Measurements from ENCODE around the gene TBC1D22A.

Gene TBC1D22A

DNA sequence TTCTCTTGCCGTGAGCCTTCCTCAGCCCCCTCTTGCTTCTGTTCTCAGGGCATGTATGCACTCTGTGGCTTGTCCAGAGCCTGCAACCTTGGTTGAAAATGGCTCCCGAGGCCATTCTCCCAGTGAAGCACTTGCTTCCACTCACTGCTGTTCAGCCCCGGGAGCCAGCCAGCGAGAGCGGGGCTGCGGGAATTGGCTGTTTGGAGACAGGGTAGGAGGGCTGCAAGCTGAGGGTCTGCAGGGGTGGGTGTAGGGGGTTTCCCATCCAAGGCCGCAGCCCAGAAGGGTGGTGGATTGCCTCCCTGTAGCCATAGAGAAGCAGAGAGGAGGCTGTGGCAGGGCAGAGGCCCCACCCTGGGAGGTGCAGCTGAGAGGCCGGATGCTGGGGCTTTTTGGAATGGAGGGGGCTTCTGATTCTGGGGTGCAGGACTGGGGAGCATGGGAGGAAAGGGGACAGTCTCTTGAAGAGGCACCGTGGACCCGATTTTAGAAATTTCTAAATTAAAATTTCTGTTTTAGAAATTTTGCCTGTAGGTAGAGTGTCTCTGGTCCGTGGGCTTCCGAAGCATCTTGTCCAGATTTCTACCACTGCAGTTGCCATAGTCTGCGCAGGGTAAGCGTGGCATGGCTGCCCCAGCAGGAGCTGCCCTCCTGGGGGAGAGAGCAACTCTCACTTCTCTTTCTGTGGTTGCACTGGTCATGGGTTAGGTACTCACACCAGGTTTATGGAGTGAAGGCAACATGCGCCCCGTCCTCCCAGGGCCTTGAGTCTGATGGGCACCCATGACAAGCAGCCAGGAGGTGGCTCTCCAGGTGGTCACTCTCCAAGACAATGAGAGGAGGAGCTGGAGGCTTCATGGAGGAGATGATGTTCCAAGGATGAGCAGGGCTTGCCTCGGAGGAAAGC, 100.2 kb downstream of the TBC1D22A start:
- DNase-seq = no peak

DNA sequence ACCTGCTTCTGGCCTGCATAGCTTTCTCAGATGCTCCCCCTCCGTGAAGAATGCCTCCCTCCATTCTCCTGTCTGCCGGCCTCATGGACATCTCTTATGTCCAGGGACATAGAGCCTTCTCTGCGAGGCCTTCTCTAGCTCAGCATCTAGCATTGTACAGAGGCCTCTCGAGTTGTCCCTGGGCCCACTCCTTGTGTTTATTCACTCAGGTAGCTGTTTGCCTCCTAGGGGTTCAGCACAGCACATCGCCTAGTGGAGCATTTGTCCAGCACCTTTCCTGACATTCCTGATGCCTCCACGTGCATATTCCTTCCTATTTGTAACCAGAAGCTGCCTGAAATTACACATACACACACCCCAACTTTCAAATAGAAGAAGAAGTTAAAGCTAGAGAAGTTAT, 101.3 kb downstream of the TBC1D22A start:
- no peak for DNase-seq

DNA sequence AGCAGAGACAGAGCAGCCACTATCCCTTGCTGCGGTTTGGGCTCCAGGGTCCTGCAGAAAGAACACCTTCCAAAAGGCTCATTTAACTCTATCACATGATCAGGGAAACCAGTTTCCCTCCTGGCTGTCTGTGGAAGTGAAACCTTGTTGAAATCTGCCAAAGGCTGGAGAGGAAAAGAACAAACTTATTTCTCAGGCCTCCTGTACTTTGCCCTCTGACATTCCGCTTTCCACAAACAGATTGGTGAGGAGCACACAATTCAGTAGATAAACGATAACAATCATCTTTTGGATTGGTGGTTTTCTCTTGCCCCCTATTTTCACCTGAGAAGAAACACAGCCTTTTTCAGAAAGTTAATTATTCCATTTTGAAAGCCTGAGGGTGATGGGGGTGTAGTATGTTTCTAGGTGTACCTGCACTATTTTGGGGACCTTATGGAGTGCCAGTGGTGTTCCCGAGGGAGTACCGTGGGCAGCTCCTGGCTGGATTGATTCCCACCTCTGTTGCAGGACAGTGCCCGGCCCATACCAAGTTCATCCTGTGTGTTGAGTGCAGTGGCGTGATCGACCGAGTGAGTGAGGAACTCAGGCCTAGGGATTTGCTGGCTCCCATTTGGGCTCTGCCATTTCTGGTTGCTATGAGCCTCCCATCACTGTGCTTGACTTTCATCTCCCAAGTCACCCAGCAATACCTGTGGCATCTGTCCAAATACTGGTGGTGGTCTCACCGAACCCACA, 102.0 kb downstream of the TBC1D22A start:
- no peak for DNase-seq

DNA sequence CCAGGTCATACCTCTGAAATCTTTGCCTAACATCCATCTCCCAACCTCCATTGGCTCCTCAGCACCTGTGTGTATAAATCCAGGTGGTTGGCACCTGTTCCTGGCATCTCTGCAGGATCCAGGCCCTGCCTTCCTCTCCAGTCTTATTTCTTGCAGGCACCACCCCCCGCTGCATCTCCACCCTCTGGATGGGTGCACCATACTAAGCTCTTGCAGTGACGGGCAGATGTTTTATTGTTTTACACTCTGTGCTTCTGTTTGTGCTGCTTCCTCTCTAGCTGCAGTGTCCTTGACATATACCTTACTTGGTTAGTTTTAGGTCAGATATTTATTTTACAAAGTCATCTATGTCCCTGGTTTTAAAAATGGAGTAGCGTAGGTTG, 102.6 kb downstream of the TBC1D22A start:
- DNase-seq = no peak

DNA sequence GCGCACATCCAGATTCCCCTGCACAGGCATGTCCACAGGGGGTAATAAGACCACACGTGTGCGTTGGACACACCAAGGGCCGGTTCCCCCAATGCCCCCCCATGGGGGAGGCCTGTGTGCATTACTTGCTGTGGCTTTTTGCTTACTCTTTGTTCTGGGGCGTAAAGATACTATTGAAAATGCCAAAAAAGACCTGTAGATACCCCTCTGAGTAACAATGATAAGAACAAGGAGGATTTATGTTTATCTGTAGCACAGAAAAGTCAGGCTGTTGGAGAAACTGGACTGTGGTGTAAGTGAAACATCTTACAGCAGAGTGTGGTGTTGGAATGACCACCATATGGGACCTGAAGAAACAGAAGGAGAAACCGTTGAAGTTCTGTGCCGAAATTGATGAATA, 103.2 kb downstream of the TBC1D22A start:
- DNase-seq = no peak

DNA sequence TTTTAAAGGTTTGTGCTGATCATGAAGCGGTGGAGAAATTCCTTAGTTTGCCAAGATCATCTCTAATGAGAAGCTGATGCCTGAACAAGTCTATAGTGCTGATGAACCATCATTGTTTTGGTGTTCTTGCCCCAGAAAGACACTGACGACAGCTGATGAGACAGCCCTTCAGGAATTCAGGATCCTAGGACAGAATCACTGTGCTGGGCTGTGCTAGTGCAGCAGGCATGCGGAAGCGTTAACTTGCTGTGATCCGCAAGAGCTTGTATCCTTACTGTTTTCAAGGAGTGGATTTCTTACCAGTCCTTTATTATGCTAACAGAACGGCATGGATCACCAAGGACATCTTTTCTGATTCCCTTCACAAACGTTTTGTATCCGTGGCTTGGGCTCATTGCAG, 104.1 kb downstream of the TBC1D22A start:
- DNase-seq = no peak

DNA sequence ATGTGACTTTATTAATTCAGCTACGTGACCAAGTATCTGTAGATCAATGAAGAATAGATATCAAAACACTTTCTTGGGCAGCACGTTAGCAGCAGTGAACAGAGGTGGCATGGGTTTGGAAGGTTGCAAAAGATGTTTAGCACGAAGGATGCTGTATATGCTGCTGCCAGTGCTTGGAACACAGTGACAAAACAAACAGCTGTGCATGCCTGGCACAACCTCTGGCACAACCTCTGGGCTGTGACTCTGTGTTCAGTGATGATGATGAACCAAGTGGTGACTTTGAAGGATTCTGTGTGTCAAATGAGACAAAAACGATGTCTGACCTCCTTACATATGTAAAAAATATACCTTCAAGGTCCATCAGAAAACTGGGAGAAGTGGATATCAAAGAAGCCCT, 104.7 kb downstream of the TBC1D22A start:
- no peak for DNase-seq

DNA sequence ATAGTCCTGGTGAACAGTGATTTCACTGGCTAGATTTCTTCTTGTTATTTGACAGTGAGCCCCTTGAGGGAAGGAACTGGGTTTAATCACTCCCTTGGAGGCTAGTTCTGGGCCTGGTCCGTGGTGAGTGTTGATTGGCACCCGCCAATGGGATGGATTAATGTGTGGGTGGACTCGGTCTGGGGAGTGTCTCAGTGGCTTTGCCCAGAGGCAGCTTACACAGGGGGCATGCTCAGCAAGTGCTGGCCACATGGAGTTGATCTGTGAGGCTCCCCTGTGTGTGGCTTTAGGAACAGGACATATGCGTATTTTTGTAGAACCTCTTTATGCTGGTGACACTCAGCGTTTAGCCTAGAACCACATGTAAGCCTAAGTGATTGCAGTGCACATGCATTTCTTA, 106.9 kb downstream of the TBC1D22A start:
- DNase-seq = no peak

DNA sequence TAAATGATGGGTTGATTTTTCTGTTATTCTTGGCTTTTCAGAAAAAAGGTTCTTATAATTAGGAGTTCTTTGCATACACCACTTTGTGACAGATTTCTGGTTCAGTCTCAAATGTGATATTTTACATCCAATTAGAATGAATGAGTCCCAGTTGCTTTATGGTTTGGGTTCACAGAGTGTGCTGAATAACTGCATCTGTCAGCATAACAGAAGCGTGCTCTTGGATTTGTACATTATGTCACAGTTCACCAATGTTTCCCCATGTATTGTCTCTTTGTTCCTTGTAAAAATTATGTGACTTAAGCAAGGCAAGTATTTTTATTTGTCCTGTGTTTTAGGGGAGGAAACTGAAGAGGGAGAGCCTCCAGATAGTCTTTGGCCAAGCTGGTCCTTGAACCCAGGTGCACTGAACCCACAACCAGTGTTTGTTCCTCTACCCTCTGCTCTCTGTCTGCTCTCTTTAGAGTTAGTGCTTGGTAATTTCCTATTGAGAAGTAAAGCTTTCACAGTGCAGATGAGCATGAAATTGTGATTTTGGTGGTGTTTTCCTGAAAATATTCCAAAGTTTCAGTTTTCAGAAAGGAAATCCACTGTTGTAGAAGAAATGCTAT, 107.5 kb downstream of the TBC1D22A start:
- no peak for DNase-seq

DNA sequence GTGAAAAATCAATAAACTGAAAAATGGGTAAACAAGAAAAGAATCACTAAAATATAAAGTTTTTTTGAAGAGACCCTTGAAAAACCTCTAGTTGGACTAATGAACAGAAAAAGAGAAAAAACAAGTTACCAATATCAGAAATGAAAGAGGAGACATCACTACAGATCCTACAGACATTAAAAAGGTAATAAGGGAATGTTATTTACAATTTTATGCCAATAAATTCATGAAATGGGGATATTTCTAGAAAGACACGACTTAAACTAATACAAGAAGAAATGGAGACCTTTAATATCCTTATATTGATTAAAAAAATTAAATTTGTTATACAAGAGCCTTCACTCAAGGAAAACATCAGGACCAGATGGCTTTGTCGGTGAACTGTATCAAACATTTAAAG, 109.4 kb downstream of the TBC1D22A start:
- DNase-seq = no peak

DNA sequence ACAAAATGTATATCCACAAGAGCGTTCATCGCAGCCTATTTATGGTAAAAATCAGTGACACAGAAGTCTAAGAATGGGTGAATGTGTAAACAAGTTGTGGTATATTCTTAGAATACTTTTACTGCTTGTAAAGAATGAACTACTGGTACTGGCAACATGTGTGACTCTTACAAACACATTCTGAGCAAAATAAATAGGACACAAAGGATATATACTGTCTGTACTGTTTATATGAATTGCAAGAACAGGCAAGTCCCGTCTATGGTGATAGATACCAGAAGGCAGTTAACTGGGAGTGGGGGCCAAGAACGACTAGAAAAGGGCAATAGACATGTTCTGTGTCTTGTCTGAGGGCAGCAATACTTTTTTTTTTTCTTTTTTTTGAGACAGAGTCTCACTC, 112.6 kb downstream of the TBC1D22A start:
- no peak for DNase-seq

DNA sequence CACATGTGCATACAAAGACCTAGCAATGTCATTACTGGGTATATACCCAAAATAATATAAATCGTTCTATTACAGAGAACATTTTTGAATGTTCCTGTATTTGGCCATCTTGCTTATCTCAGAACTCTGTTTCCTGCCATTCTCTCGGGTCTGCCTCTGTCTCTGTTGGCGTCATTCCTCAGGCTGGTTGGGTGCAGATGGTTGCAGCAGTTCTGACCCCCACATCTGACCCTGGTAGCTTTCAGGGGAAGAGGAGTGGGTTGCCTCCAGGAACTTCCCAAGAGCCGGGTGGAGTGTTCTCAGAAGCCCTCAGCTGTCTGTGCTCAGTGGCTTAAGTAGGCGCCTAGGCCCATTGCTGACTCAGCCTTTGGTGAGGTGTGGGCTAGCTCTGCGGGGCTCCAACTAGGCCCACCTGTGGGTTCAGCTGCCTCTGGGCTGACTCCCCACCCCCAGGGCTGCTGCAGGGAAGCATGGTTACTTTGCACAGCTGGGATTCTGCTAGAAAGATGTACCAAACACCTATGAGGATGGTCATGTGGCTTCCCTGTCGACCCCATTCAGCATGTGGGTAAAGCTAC, 114.0 kb downstream of the TBC1D22A start:
- no peak for DNase-seq

DNA sequence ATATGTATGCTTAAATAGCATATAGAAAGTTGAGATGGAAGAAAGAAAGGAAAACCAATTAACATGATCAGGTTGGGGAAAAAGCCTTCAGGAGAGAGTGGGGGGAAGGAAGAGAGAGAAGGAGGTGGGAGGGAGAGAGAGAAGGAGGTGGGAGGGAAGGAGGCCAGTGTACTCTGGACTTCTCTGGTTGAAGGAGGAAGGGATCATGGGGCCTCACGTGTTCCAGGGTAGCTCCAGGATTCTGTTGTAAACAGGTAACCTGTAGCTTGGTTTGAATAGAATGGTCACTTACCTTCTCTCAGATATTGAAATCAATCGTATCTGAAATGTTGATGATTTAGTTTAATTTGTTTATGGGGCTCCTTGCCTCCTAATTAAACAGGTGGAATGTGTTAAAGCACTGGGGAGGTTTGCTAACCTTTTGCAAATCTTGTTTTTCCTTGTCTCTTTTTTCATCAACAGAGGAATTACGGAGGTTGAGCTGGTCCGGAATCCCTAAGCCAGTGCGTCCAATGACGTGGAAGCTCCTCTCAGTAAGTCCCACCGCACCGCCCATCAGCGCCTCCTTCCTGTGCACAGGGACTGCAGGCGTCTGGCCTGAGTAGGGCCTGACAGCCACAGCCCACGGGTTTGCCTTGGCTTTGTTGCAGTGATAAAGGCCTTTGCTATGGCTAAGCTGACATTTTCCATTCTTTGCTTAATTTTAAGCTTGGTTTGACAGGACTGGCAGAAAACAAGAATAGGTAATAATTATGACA, 115.9 kb downstream of the TBC1D22A start:
- DNase-seq = no peak

DNA sequence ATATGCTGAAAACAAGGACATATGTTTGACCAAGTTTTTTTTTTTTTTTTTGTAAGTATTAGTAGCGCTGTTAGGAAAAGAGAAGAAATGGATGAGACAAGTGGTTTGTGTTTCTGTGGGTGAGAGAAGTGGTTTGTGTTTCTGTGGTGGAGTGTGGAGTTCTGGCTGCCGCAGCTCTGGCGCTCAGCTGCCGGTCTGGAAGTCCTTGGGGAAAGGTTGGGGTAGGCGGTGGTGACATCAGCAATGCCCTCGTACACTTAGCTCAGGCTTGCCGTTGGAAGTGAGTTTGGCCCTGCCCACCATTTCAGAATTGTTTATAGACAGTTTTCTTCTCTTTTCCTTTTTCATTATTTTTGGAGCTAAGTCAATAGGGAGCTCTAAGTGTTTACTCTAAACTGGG, 116.6 kb downstream of the TBC1D22A start:
- no peak for DNase-seq

DNA sequence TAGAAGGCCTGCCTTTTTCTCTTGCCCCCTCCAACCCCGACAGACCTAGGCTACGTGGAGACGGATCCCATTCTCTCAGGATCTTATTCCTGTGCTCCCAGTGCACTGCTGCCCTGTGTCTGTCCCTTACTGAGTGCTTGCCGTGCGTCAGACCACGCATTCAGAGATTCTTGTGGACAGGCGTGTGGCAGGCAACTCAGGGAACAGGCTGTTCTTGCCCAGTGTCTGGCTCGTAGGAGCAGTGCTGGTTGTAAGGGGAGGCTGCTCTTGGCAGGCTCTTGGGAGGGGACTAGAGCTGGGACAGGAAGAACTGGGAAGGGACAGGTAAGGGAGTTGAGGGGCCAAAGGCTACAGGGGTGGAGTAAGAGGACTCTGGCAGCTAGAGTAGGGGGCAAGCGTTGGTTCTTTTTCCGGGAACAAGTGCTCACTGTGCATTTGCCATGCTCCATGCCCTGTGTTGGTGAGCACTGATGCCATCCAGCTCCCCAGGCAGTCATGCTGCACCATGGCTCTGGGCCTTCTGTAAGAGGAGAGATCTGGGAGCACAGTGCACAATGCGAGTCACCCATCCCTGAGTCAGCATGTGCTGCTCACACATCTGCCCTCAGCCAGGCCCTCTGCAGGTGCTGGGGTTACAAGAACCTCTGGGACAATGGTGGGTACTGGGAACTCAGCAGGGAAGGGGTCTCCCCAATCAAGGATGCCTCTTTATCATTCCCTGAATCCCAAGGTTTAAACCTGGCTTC, 119.1 kb downstream of the TBC1D22A start:
- DNase-seq = no peak

DNA sequence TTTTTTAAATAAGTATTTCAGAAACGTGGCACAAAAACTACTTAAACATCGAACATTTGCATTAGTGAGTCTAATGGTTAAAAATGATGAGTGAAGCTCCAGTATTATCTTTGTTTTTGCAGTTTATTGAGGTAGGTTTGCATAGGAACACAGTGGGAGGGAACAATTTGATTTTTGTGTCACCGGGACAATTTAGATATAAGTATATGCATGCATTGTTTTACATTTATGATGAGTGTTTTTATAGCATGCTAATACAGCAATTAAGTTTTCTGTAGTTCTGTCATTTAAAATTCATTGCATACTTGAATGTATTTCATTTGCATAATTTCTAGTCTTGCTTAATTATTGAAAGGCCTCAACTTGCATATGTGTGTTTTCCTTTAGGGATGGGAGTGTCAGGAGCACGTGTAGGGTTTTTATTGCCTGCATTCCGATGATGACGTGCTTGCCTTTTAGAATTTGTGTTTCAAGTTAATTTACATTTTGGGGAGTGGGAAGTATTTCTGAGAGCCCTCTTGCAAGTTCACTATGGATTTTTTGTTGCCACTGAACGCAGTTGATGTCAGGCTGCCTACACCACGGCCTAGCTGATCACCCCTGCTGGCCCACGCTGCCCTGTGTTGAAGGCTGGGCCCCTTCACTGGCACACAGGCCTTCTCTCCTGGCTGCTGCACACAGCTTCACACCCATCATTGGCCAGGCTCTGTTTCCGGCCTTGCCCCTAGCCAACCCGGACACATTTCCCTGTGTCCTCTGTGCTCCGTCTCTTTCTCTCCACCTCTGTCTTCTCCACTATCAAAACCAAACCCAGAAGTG, 120.9 kb downstream of the TBC1D22A start:
- DNase-seq = no peak

DNA sequence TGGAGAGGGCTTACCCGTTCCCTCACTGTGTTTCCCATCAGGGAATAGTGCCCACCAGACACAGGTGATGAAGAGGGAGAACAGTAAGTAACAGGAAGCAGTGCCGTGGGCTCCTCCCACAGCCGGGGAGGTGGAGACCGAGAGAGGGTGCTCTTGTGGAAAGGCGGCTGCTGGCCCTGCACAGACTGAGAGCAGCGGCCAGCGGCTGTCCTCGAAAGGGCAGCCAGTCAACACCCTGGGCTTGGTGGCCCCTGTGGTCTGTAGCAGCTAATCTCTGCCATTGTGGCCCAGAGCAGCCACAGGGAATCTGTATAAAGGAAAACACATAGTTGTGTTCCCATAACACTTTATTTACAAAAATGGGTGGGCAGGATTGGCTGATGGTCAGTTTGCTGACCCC, 121.9 kb downstream of the TBC1D22A start:
- no peak for DNase-seq

DNA sequence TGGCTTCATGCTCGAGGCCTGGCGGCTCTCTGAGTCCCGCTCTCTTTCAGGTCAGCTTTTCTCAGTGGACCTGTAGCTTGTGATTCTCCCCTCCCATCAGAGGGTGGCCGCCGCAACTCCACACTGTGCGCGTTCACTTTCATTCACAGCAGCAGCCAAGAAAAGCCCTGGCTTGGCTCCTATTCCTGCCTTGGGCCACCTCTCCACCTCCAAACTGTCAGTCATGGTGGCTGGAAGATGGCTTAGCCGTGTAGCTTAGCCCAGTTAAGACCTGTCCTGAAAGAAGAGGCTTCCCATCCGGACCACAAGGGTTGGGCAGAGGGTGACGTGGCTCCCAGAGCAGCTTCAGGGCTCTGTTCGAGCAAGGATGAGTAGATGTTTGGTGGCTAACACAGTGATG, 125.5 kb downstream of the TBC1D22A start:
- DNase-seq = no peak

DNA sequence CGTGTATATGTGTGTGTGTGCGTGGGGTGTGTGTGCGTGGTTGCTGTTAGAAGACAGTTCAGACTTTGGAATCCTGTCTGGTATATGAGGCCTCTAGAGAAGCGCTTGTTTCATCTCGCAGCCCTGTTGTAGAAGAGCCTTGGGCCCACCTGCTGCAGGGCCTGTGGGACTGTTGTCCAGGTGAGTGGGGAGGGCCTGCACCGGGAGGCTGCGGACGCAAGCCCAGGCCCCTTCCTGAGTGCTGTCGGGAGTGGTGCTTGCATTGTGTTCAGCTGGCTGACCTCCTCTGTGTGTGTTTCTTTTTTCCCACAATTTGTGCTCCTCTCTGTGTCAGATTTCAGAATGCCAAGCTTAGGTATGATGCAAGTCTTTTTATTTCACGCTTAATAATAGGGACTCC, 128.4 kb downstream of the TBC1D22A start:
- DNase-seq = no peak

DNA sequence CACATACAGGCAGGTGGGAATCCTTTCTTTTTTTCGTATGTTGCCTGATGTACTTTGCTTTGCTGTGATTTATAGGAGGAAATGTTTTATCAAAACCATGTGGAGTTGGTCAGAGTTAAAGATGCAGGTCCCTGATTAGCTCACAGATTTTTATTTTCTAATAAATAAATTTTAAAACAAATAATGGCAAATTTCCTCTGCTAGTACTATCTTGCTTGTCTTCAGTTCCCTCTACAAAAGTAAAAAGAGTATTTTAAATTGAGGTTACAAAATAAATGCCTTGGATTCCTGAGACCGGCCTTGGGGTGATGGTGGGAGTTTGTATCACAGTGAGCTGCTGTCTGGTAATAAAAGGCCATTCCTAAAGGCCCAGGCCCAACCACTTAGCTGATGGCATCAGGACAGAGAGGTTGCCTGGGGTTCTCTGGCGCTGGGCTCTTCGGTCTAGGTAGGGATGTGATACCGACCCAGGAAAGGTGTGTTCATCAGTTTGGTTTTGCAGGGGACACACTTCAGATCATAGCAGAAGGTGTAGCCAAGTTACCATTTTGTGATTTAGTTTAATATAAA, 129.0 kb downstream of the TBC1D22A start:
- no peak for DNase-seq

DNA sequence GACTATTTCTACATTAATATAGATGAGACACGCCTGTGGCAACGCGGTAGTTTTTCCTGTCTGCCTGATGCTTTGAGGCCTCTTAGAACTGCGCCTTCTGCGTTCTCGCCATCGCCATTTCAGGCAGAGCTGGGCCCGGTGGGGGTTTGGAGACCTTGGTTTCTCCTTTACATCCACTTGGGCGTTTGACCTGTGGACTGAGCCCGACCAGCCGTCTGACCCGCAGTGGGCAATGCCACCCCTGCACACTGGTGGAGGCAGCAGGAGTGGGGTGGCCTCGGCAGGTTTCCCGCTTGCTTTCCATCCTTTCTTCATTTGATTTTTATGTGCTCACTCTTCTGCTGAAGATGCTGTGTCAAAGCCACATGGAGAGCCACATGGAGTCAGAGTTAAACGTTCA, 130.4 kb downstream of the TBC1D22A start:
- no peak for DNase-seq

All from CD4-positive, alpha-beta T cell treated with Interleukin-4 for 1 hour (primary cell).